Measurements from ENCODE around the gene GHRL. TPM values are rescaled to one million over a fixed set of nuclear protein-coding genes. Genes with fewer than 3 reads are reported as not detected.

Gene GHRL
- 0.52 TPM in 1 of 2 replicates, not detected in the other for total RNA-seq

DNA sequence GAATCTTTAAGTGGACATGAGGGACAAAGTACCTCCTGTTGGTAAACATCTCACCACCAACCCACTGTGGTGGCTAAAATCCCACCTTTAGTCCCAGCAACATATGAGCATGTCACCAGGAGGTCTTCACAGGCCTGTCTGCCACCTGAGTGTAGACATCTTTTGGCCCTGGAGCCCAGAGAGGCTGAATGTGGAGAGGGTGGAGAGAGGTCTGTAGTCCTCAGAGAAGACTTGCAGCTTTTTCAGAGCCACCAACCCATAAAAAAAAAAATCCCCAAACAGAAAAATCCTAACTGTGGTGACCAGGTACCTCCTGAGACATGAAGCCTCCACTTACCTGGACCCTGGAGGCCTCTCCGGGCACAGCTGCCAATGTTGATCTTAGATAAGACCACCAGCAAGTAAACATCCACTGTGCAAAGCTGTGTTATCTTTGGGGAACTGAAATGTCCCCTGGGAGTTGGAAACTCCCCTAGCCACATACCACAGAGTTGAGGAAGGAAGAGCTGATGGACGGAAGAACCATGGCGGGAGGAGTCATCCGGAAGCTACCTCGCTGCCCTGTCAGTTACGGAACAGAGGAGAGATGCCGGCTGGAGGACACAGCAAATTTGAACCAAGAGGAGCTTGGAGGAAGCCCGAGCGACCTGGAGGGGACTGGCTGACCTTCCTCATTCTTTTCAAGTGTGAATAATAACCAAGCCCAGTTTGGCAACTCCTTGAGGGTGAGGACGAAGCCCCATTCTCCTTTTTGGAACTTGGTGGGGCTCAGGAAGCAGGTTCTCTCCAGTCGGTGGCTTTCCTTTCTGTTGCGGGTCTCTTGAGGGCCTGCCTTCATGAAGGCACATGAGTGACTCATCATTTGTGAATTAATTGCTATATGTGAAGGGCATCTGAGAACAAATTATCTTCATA is at the start of gene GHRL:
TSS of gene GHRL (minus strand) at position 443 of the 915 bp plus-strand sequence. CDS start 2,767 bp downstream, outside the sequence.

DNA sequence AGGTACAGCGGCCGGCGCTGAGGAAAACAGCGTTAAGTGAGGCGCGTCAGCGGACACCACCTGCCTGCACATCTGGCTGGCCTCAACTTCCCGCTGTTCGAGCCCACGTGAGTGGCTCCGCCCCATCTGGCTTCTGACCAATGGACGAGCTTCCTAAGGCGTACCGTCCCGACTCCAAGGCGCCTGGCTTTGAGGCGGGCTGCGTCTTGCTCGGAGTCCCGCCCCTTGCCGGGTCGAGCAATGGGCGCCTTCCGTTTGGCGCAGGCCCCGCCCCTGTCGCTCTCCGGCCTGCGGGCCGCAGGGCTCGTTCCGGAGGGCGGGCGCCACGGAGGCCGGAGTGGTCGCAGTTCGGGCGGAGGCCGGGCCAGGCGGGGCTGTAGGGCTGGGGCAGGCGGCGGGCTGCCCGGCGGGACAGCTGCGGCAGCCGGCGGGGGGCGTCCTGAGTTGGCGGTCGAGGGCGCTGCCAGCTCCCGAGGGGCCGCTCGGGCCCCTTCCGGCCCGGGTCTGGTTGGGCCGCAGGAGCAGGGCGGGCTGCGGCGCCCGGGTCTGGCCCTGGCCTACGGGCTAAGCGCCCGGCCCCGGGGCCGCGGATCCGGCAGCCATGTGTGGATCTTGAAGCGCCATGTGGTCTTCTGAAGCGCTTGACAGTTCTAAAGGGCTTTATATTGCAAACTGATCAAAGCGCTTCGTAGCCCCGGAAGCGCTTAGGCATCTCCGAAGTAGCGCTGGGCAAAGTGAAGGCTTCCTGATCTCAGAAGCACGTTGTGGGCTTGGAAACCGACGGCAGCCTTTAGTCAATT is 44.4 kb downstream of the GHRL start, which contains the start of gene TATDN2:
TSS of gene TATDN2 (plus strand) at position 276 of the 800 bp plus-strand sequence. CDS start 742 bp downstream, outside the sequence.

Small RNA genes lying within 50 kb of the gene (small RNA-seq; reads per million reads assigned to genes)
- gene MIR378B (0.84 reads per million, percentile 34 among the genes with 10 or more reads in this experiment), gene RF02126 (not detected)

Other genes starting within 250 kb of the GHRL start
- not detected in 2 replicates for gene FANCD2OS, start 184.7 kb downstream of the GHRL start, total RNA-seq
- 130 and 134 TPM in 2 replicates for gene BRK1, start 177.3 kb downstream of the GHRL start, total RNA-seq
- gene VHL, start 151.2 kb downstream of the GHRL start, total RNA-seq = 33.5 and 40.1 TPM in 2 replicates
- gene IRAK2, start 128.0 kb downstream of the GHRL start, total RNA-seq = 3.7 and 7.9 TPM in 2 replicates
- 19.5 and 20.5 TPM in 2 replicates for gene TATDN2, start 44.5 kb downstream of the GHRL start, total RNA-seq
- 170 and 203 TPM in 2 replicates for gene SEC13, start 28.2 kb upstream of the GHRL start, total RNA-seq
- gene ATP2B2, start 212.6 kb upstream of the GHRL start, total RNA-seq = not detected in 2 replicates